HG03066 (cell line): Measurements from ENCODE around the gene MRPL28.
"Not testable (repeated sequence)": the region's sequence is repeated elsewhere in the genome, so short reads cannot be mapped to it uniquely, and the experiment has no call there.

Experiments used
- ATAC-seq: cut with Tn5 transposase; IDR thresholded peaks from one replicate; pipeline ENCODE4 v1.9.1; 2021; ENCODE audit warnings: low read depth; ENCODE audit not compliant: unreplicated experiment

The MRPL28 gene

GRCh38 chr16:361872-362701 lies 8.3 kb downstream of the MRPL28 start:
- ATAC-seq = no peak

- no peak for ATAC-seq
Observed at GRCh38 chr16:361341-361871, 8.9 kb downstream of the MRPL28 start.

- no peak for ATAC-seq
Observed at GRCh38 chr16:360698-361336, 9.5 kb downstream of the MRPL28 start.

- ATAC-seq = no peak
Observed at GRCh38 chr16:359871-360697, 10.3 kb downstream of the MRPL28 start.

- no peak for ATAC-seq
Observed at GRCh38 chr16:359067-359763, 11.1 kb downstream of the MRPL28 start.

GRCh38 chr16:356741-357140 lies 13.6 kb downstream of the MRPL28 start:
- no peak for ATAC-seq

GRCh38 chr16:354971-355461 lies 15.3 kb downstream of the MRPL28 start:
- no peak for ATAC-seq

GRCh38 chr16:354291-354881 lies 16.0 kb downstream of the MRPL28 start:
- ATAC-seq = no peak

GRCh38 chr16:353404-354290 lies 16.7 kb downstream of the MRPL28 start:
- ATAC-seq = no peak

GRCh38 chr16:352547-353403 lies 17.6 kb downstream of the MRPL28 start, which contains the start of gene AXIN1:
AXIN1 (minus strand) TSS chr16:352723; CDS start chr16:347025, 5,698 bp downstream.
- peak; percentile 46 for ATAC-seq

GRCh38 chr16:351804-352520 lies 18.4 kb downstream of the MRPL28 start:
- peak; percentile 8 for ATAC-seq

GRCh38 chr16:350203-350602 lies 20.1 kb downstream of the MRPL28 start:
- ATAC-seq = no peak

- ATAC-seq = no peak
Observed at GRCh38 chr16:349211-349610, 21.1 kb downstream of the MRPL28 start.

- not testable (repeated sequence) for ATAC-seq
Observed at GRCh38 chr16:348495-348894, 21.8 kb downstream of the MRPL28 start.

- ATAC-seq = no peak
Observed at GRCh38 chr16:347203-347602, 23.1 kb downstream of the MRPL28 start.

- no peak for ATAC-seq
Observed at GRCh38 chr16:346587-346986, 23.8 kb downstream of the MRPL28 start.

GRCh38 chr16:345772-346171 lies 24.6 kb downstream of the MRPL28 start:
- no peak for ATAC-seq
